IPS-18c (cell line): ENCODE results near the gene PANX2.
"Not testable (repeated sequence)": the region's sequence is repeated elsewhere in the genome, so short reads cannot be mapped to it uniquely, and the experiment has no call there.

Experiments used
- H3K4me3 ChIP-seq: 2 replicates; pipeline ENCODE4 v1.7.0; 2013; ENCODE audit warnings: low read depth, mild to moderate bottlenecking, low read length, moderate library complexity; ENCODE audit not compliant: insufficient read depth
- H3K9me3 ChIP-seq: one replicate; pipeline ENCODE4 v1.6.1; 2013; ENCODE audit warnings: mild to moderate bottlenecking, low read length, moderate library complexity; ENCODE audit not compliant: control insufficient read depth, insufficient read depth

PANX2 gene

GRCh38 chr22:50145721-50146438, 24.7 kb upstream of the PANX2 start:
- Histone ChIP-seq H3K4me3 (no peak overlapping the region), H3K9me3 (no peaks in the 10 kb centered on the region)

- no peak overlapping the region for H3K4me3 ChIP-seq
Observed at GRCh38 chr22:50146439-50147238, 23.9 kb upstream of the PANX2 start.

GRCh38 chr22:50147258-50148165, 23.0 kb upstream of the PANX2 start:
- not testable (repeated sequence) for H3K9me3 ChIP-seq, H3K4me3 ChIP-seq

More at GRCh38 chr22:50146439-50147238, 23.9 kb upstream of the PANX2 start:
- no peaks in the 10 kb centered on the region for H3K9me3 ChIP-seq

GRCh38 chr22:50148166-50148500, 22.4 kb upstream of the PANX2 start:
- H3K4me3 ChIP-seq, result no peak overlapping the region
- no peaks in the 10 kb centered on the region for H3K9me3 ChIP-seq

- H3K9me3 ChIP-seq, result no peaks in the 10 kb centered on the region
- no peak overlapping the region for H3K4me3 ChIP-seq
Observed at GRCh38 chr22:50148991-50149721, 21.4 kb upstream of the PANX2 start.

- no peaks in the 10 kb centered on the region for H3K9me3 ChIP-seq
- H3K4me3 ChIP-seq, result no peak overlapping the region
Observed at GRCh38 chr22:50150161-50151129, 20.1 kb upstream of the PANX2 start.

GRCh38 chr22:50151571-50152537, 18.7 kb upstream of the PANX2 start:
- no peak overlapping the region for H3K4me3 ChIP-seq
- H3K9me3 ChIP-seq, result no peaks in the 10 kb centered on the region

- Histone ChIP-seq H3K9me3 (no peaks in the 10 kb centered on the region), H3K4me3 (no peak overlapping the region)
Observed at GRCh38 chr22:50153056-50153755, 17.3 kb upstream of the PANX2 start.

GRCh38 chr22:50153756-50154140, 16.8 kb upstream of the PANX2 start:
- no peak overlapping the region for H3K4me3 ChIP-seq

GRCh38 chr22:50157709-50158375, 12.7 kb upstream of the PANX2 start:
- H3K9me3 ChIP-seq, result no peaks in the 10 kb centered on the region
- no peak overlapping the region for H3K4me3 ChIP-seq

More at GRCh38 chr22:50153756-50154140, 16.8 kb upstream of the PANX2 start:
- H3K9me3 ChIP-seq, result no peaks in the 10 kb centered on the region

- no peak overlapping the region for H3K4me3 ChIP-seq
- H3K9me3 ChIP-seq, result no peaks in the 10 kb centered on the region
Observed at GRCh38 chr22:50160947-50161346, 9.6 kb upstream of the PANX2 start.

GRCh38 chr22:50161508-50162390, 8.8 kb upstream of the PANX2 start:
- Histone ChIP-seq H3K9me3 (no peaks in the 10 kb centered on the region), H3K4me3 (no peak overlapping the region)

- Histone ChIP-seq H3K9me3 (no peaks in the 10 kb centered on the region), H3K4me3 (no peak overlapping the region)
Observed at GRCh38 chr22:50162391-50162956, 8.1 kb upstream of the PANX2 start.
